Measurements from ENCODE around the gene RHOG. TPM values are rescaled to one million over a fixed set of nuclear protein-coding genes. Genes with fewer than 3 reads are reported as not detected.

The RHOG gene
- polyA plus RNA-seq, 1 donor from 2014 or later = not detected

DNA sequence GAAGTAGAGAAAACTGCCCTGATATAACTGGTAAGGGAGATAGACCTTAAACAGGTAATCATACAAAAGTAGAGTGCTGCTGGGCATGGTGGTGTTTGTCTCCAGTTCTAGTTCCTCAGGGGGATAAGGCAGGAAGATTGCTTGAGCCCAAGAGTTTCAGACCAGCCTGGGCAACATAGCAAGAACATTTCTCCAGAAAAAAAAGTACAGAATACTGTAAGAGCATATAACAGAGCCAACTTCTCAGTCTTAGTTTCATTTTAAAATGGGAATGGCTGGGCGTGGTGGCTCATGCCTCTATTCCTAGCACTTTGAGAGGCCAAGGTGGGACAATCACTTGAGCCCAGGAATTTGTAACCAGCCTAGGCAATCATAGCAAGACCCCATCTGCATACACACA, 4.5 kb upstream of the RHOG start:
- H3K9ac ChIP-seq (ENCODE audit: low read length) = no peak overlapping the region
- no peak overlapping the region for H2AFZ ChIP-seq (ENCODE audit: low read depth, low read length)
- H4K20me1 ChIP-seq (ENCODE audit: insufficient read depth) = no peaks in the 10 kb centered on the region
- H3K4me3 ChIP-seq (ENCODE audit: low read length) = no peak overlapping the region
- no peaks in the 10 kb centered on the region for H3K79me2 ChIP-seq (replicated peaks; ENCODE audit: insufficient read depth, low read length)
- no peak for TF ChIP-seq MXI1 (conservative IDR thresholded peaks at IDR 0.05; ENCODE audit: poor library complexity, severe bottlenecking)
- TF ChIP-seq POLR2AphosphoS5 (IDR thresholded peaks at IDR 0.05) = no peak
- no peak for TF ChIP-seq REST (IDR thresholded peaks at IDR 0.05; ENCODE audit: borderline replicate concordance)
- no peak for TF ChIP-seq EP300 (conservative IDR thresholded peaks at IDR 0.05; ENCODE audit: poor library complexity, severe bottlenecking)
- no peak for TF ChIP-seq RAD21 (conservative IDR thresholded peaks at IDR 0.05)
- no peaks in the 10 kb centered on the region for H3K9me3 ChIP-seq (ENCODE audit: low read length)
- no peaks in the 10 kb centered on the region for H3K36me3 ChIP-seq (ENCODE audit: insufficient read depth, low read length)
- no peaks in the 10 kb centered on the region for H3F3A ChIP-seq (ENCODE audit: insufficient read depth, low read length, poor library complexity, severe bottlenecking)
- no peak overlapping the region for H3K27ac ChIP-seq (ENCODE audit: low read length)
- H3K27me3 ChIP-seq (ENCODE audit: insufficient read depth, low read depth, low read length) = no peaks in the 10 kb centered on the region
- no peaks in the 10 kb centered on the region for H3K9me2 ChIP-seq (ENCODE audit: insufficient read depth, low read length)
- H3K4me2 ChIP-seq (ENCODE audit: low read length) = no peak overlapping the region

DNA sequence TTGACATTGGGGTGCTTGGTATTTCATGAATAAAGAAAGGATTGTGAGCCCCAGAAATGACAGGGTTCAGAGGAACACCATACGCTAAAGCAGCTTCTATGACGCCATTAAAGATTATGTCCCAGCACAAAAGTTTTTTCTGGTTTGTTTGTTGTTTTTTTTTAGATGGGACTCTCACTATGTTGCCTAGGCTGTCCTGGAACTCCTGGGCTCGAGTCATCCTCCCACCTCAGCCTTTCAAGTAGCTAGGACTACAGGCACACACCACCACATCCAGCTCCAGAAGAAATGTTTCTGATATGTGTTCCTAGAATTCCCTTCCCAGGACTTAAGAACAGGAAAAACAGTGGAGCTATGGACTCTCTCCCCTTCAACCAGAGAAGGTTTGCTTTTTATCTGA, 2.6 kb upstream of the RHOG start:
- TF ChIP-seq, protein P1, sequence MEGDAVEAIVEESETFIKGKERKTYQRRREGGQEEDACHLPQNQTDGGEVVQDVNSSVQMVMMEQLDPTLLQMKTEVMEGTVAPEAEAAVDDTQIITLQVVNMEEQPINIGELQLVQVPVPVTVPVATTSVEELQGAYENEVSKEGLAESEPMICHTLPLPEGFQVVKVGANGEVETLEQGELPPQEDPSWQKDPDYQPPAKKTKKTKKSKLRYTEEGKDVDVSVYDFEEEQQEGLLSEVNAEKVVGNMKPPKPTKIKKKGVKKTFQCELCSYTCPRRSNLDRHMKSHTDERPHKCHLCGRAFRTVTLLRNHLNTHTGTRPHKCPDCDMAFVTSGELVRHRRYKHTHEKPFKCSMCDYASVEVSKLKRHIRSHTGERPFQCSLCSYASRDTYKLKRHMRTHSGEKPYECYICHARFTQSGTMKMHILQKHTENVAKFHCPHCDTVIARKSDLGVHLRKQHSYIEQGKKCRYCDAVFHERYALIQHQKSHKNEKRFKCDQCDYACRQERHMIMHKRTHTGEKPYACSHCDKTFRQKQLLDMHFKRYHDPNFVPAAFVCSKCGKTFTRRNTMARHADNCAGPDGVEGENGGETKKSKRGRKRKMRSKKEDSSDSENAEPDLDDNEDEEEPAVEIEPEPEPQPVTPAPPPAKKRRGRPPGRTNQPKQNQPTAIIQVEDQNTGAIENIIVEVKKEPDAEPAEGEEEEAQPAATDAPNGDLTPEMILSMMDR (IDR thresholded peaks at IDR 0.05; ENCODE audit: poor library complexity, severe bottlenecking) = no peak
- TF ChIP-seq TAF1 (IDR thresholded peaks at IDR 0.05; ENCODE audit: low read depth) (no peak), EP300 (conservative IDR thresholded peaks at IDR 0.05; ENCODE audit: poor library complexity, severe bottlenecking) (no peak), MXI1 (conservative IDR thresholded peaks at IDR 0.05; ENCODE audit: poor library complexity, severe bottlenecking) (no peak), REST (IDR thresholded peaks at IDR 0.05; ENCODE audit: borderline replicate concordance) (no peak), EZH2 (IDR thresholded peaks at IDR 0.05; ENCODE audit: borderline replicate concordance, insufficient read depth, low read length, poor library complexity, severe bottlenecking) (no peak), POLR2AphosphoS5 (IDR thresholded peaks at IDR 0.05) (no peak)

More for the DNA sequence above, 2.6 kb upstream of the RHOG start:
- H3F3A ChIP-seq (ENCODE audit: insufficient read depth, low read length, poor library complexity, severe bottlenecking) = no peaks in the 10 kb centered on the region
- no peak overlapping the region for H2AFZ ChIP-seq (ENCODE audit: low read depth, low read length)
- H4K20me1 ChIP-seq (ENCODE audit: insufficient read depth) = no peaks in the 10 kb centered on the region
- H3K27me3 ChIP-seq (ENCODE audit: insufficient read depth, low read depth, low read length) = no peaks in the 10 kb centered on the region
- H3K4me2 ChIP-seq (ENCODE audit: low read length) = no peak overlapping the region
- no peaks in the 10 kb centered on the region for H3K36me3 ChIP-seq (ENCODE audit: insufficient read depth, low read length)
- H3K9ac ChIP-seq (ENCODE audit: low read length) = no peak overlapping the region
- no peaks in the 10 kb centered on the region for H3K9me3 ChIP-seq (ENCODE audit: low read length)
- no peaks in the 10 kb centered on the region for H3K9me2 ChIP-seq (ENCODE audit: insufficient read depth, low read length)
- no peaks in the 10 kb centered on the region for H3K79me2 ChIP-seq (replicated peaks; ENCODE audit: insufficient read depth, low read length)
- no peak overlapping the region for H3K4me3 ChIP-seq (ENCODE audit: low read length)
- no peak overlapping the region for H3K27ac ChIP-seq (ENCODE audit: low read length)
